ENCODE data around the gene PRSS8. TPM values are rescaled to one million over a fixed set of nuclear protein-coding genes. Genes with fewer than 3 reads are reported as not detected.
A peak's percentile ranks its signal among the peaks of the same experiment; 100 is the strongest.

Gene PRSS8
- total and polyA plus RNA-seq, 5 experiments from 2014 or later: not detected

DNA sequence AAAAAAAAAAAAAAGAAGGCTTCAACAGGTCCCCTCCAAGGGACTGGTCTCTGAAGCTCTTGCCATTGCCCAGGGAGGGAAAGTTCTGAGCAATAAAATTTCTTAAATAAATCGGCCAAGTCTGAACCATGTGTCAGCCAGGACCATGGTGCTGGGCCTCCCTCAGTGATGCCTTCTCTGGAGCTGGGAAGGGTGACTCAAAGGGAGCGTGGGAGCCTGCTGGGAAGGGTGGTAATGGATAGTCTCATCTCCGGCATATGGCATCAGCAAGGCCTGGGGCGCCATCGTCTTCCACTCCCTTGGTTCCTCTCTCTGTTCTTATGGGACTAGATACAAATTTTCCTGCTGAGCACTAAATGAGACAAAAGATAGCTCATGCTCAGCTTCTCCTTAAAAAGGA, 43.2 kb downstream of the PRSS8 start:
- Mint-ChIP-seq H3K27ac (peak overlapping the region in 6 of 10 donors; percentile 11 to 75 (median 50)), H3K9me3 (no peaks in the 10 kb centered on the region), H3K27me3 (no peaks in the 10 kb centered on the region), H3K4me3 (peak overlapping the region in 7 of 10 donors; percentile 11 to 92 (median 57)), H3K4me1 (peaks cover 13 to 36% (median 32%) of the 10 kb centered on the region in 4 donors), H3K36me3 (peaks cover 0 to 15% (median 2%) of the 10 kb centered on the region in 3 donors)
- ATAC-seq (no peak), DNase-seq (no peak)
- POLR2A ChIA-PET: interaction anchor here (0.9 to 4.8 kb wide), 5 partner anchors 18 to 88 kb away, joined by 3 to 26 read pairs (median 5); partner anchors contain the start of genes FUS, KAT8, ZNF646 and ZNF668

DNA sequence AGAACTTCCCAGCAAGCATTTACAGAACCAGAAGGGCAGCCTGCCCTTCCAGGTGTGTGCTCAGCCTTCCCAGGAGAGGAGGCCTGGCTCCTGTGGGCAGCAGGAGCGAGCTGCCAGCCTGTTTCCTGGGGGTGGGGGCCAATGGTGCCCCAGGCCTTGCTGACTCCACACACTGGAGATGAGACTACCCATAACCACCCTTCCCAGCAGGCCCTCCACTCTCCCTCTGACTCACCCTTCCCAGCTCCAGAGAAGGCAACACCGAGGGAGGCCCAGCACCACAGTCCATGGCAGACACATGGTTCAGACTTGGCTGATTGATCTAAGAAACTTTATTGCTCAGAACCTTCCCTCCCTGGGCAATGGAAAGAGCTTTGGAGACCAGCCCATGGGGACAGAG, 45.0 kb downstream of the PRSS8 start:
- no peaks in the 10 kb centered on the region for H3K27me3 Mint-ChIP-seq
- POLR2A ChIA-PET: interaction anchor here (0.6 to 1.1 kb wide), 2 partner anchors 17 to 1284 kb away, joined by 3 to 4 read pairs; partner anchors contain the start of gene ZNF668
- H3K4me3 Mint-ChIP-seq: no peak overlapping the region
- peak overlapping the region in 2 of 10 donors; percentile 34 to 57 for H3K27ac Mint-ChIP-seq
- peaks cover 13 to 30% (median 23%) of the 10 kb centered on the region in 4 donors for H3K4me1 Mint-ChIP-seq
- no peak for DNase-seq
- H3K36me3 Mint-ChIP-seq: peaks cover 0 to 20% (median 2%) of the 10 kb centered on the region in 3 donors
- ATAC-seq: no peak
- H3K9me3 Mint-ChIP-seq: no peaks in the 10 kb centered on the region

DNA sequence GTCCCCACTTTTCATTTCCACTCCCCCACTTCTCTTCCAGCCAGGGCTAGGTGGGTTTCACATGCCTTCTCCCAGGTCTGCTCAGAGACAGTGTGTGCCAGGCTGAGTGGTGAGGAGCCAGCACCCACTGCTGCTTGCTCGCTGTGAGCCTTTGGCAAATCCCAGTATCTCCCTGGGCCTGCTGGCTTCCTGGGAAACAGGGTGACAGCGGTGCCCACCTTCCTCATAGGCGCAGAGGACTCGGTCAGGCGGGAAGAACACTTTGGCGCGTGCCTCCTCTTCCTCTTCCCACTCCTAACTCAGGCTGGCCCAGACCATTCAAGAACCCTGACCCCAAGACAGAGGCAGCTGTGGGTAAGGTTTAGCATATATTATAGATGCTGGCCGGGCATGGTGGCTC, 46.3 kb downstream of the PRSS8 start:
- Mint-ChIP-seq H3K36me3 (peaks cover 0 to 24% (median 2%) of the 10 kb centered on the region in 3 donors), H3K9me3 (no peaks in the 10 kb centered on the region), H3K27ac (peak overlapping the region in 3 of 10 donors; percentile 16 to 82 (median 67)), H3K27me3 (no peaks in the 10 kb centered on the region), H3K4me3 (no peak overlapping the region), H3K4me1 (peaks cover 11 to 24% (median 14%) of the 10 kb centered on the region in 4 donors)
- POLR2A ChIA-PET: no interaction called here
- no peak for DNase-seq
- ATAC-seq: no peak

DNA sequence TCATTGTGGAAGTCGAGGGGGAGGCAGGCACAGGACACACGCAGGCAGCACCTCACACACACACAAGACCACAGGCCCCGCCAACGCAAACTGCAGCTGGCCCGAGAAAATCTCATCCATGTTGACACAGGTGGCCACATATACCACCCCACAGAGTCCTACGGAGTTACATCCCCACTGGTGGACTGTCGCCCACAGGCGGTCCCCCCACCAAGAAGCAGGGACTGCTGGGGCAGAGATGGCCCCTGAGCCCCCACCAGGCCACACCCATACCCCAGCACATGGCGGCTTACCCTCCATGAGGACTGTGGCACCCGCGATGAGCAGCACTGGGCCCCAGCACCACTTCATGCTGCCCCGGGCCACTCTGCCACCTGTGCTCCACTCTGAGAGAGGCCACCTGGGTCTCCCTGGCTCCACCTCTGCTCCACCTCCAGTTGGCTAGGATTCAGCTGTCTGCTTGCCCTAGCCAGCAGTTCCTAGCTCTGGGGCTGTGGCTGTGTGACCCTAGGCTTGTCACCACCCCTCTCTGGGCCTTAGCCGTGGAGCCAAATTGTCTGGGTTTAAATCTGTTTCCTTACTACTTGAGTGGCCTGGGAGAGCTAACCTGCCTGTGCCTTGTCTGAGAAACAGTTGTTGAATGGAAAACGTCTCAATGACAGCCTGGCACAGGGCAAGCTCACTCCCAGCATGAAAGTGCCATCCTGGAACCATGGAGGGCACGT, 46.9 kb downstream of the PRSS8 start, which contains the start of gene PRSS53:
PRSS53 (minus strand) TSS at position 485 of the 725 bp plus-strand sequence; CDS start at position 351, 134 bp downstream.
- H3K36me3 Mint-ChIP-seq: peaks cover 0 to 25% (median 2%) of the 10 kb centered on the region in 3 donors
- POLR2A ChIA-PET: interaction anchor here (1.7 kb wide), 1 partner anchor 15 kb away, joined by 6 read pairs; the partner anchor contains the start of genes ZNF646 and ZNF668
- H3K27ac Mint-ChIP-seq: peak within 1 kb of the TSS in 6 of 10 donors; percentile 15 to 82 (median 59)
- DNase-seq: no peak
- H3K4me3 Mint-ChIP-seq: no peak within 1 kb of the TSS
- peaks cover 5 to 19% (median 8%) of the 10 kb centered on the region in 4 donors for H3K4me1 Mint-ChIP-seq
- no peaks in the 10 kb centered on the region for H3K9me3 Mint-ChIP-seq
- ATAC-seq: no peak
- H3K27me3 Mint-ChIP-seq: no peaks in the 10 kb centered on the region

DNA sequence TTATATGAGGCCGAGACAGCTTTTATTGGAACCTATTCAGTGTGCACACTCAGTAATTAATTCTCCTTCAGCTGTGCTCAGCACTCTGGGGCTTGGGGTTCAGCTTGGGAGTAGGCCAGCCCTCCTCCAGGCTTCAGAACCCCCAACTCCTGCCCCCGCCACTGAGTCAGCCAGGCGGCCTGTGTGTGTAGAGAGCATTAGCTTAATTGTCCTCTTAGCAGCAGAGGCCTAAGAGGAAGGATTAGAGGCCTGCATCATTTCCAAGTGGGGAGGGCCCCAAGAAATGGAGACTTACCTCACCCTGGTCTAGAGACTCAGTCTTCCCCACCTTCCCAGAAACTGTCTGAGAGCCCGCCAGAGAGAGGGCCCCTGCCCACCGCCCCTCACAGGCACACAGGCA, 47.6 kb downstream of the PRSS8 start:
- DNase-seq (no peak), ATAC-seq (no peak)
- Mint-ChIP-seq H3K36me3 (peaks cover 0 to 30% (median 2%) of the 10 kb centered on the region in 3 donors), H3K4me1 (peaks cover 0 to 19% (median 7%) of the 10 kb centered on the region in 4 donors), H3K9me3 (no peaks in the 10 kb centered on the region), H3K27me3 (no peaks in the 10 kb centered on the region), H3K4me3 (no peak overlapping the region), H3K27ac (peak overlapping the region in 2 of 10 donors; percentile 51 to 75)
- POLR2A ChIA-PET: interaction anchor here (1.7 kb wide), 1 partner anchor 15 kb away, joined by 6 read pairs; the partner anchor contains the start of genes ZNF646 and ZNF668

DNA sequence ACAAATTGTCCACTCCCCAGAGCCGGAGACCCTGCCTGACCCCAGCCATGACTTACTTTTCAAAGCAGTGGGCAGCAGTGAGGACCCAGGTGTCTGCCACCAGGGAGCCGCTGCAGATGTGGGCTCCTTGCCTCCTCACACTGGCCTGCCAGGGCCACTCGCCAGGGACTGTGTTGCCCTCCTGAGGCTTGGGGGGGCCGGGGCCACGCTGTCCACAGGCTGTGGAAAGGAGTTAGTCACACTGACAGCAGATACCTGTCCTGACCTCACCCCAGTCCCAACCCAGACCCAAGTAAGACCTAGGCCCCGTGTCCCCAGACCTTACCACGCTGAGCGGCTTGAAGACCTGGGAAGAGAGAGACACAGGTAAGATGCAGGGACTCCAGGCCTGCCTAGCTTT, 48.0 kb downstream of the PRSS8 start:
- Mint-ChIP-seq H3K27me3 (no peaks in the 10 kb centered on the region), H3K27ac (peak overlapping the region in 1 of 10 donors; percentile 3), H3K4me3 (no peak overlapping the region), H3K4me1 (peaks cover 1 to 16% (median 5%) of the 10 kb centered on the region in 4 donors), H3K36me3 (peaks cover 0 to 32% (median under 1%) of the 10 kb centered on the region in 3 donors), H3K9me3 (no peaks in the 10 kb centered on the region)
- ATAC-seq (no peak), DNase-seq (no peak)
- POLR2A ChIA-PET: interaction anchor here (1.7 kb wide), 1 partner anchor 14 kb away, joined by 6 read pairs; the partner anchor contains the start of genes ZNF646 and ZNF668

DNA sequence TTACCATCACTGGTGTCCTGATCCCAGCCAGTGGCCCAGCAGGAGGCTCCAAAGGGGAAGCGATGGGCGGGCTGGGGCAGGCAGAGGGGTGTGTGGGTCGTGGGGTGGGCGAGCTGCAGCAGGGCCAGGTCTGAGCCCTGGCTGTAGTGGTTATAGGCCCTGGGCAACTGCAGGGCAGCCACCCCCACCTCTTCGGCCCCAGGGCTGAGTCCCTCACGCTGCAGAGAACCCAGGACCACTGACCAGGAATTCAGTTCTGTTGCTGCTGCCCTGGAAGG, 49.0 kb downstream of the PRSS8 start:
- H3K27me3 Mint-ChIP-seq: no peaks in the 10 kb centered on the region
- DNase-seq (no peak), ATAC-seq (no peak)
- POLR2A ChIA-PET: no interaction called here
- peaks cover 0 to 37% (median 0%) of the 10 kb centered on the region in 3 donors for H3K36me3 Mint-ChIP-seq
- H3K4me3 Mint-ChIP-seq: no peak overlapping the region
- no peaks in the 10 kb centered on the region for H3K9me3 Mint-ChIP-seq
- no peak overlapping the region for H3K27ac Mint-ChIP-seq
- H3K4me1 Mint-ChIP-seq: peaks cover 5 to 22% (median 10%) of the 10 kb centered on the region in 4 donors

DNA sequence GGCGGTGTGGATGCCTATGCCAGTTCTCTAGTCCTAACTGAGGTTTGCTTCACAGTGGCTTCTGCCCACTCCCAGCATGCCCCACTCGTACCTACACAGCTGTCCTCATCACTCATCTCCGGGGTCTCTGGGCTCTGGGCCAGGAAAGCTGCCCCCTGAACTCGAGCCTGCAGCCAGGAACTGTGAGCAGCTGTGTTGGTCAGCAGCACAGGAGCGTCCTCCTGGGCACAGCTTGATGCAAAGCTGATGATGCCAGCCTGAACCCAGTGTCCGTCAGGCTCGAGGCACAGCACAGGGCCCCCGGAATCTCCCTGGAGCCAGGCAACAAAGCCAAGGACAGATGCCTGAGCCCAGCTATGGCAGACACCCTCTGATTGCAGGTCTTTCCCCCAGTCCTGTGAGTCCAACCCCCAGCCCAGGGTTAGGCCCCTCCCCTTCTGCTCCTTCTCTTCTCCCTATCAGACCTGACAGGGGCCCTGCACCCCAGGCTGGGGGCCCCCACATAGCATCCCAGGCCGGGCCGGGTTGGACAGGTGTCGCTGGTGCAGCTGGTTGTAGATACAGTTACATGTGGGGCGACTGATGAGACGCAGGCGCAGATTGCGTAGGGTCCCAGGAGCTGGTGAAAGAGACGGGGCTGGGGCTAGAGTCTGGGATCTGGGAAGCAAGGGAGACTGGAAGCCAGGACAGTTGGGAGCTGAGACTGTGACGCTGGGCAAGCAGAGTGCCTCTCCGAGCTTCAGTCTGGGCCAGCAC, 49.5 kb downstream of the PRSS8 start:
- ATAC-seq: no peak
- peaks cover 6 to 22% (median 11%) of the 10 kb centered on the region in 4 donors for H3K4me1 Mint-ChIP-seq
- H3K36me3 Mint-ChIP-seq: peaks cover 0 to 37% (median 0%) of the 10 kb centered on the region in 3 donors
- DNase-seq: no peak
- H3K27ac Mint-ChIP-seq: peak overlapping the region in 4 of 10 donors; percentile 24 to 64 (median 54)
- no peaks in the 10 kb centered on the region for H3K9me3 Mint-ChIP-seq
- no peak overlapping the region for H3K4me3 Mint-ChIP-seq
- POLR2A ChIA-PET: interaction anchor here (0.6 kb wide), 1 partner anchor 17 kb away, joined by 3 read pairs; no protein-coding TSS in a partner anchor
- H3K27me3 Mint-ChIP-seq: no peaks in the 10 kb centered on the region

DNA sequence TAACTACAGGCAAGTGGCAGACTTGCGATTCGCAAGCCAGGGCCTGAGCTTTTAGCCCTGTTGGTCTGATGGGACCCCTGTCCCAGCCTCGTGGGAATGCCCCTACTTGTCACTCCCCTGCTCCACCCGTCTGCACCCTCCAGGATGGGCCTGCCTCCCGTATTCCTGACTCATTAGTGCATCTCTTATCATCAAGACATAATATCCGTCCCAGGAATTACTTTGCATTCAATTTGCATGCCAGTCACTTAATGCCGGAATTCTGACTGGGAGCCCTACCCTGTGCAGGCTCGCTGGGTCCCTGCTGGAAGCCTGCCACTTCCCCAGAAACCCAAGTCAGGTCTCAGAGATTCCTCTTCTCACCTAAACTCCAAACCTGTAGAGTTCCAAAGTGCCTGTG, 50.1 kb downstream of the PRSS8 start:
- H3K27ac Mint-ChIP-seq: peak overlapping the region in 4 of 10 donors; percentile 4 to 69 (median 34)
- no peak for ATAC-seq
- POLR2A ChIA-PET: interaction anchor here (0.6 kb wide), 1 partner anchor 16 kb away, joined by 3 read pairs; no protein-coding TSS in a partner anchor

DNA sequence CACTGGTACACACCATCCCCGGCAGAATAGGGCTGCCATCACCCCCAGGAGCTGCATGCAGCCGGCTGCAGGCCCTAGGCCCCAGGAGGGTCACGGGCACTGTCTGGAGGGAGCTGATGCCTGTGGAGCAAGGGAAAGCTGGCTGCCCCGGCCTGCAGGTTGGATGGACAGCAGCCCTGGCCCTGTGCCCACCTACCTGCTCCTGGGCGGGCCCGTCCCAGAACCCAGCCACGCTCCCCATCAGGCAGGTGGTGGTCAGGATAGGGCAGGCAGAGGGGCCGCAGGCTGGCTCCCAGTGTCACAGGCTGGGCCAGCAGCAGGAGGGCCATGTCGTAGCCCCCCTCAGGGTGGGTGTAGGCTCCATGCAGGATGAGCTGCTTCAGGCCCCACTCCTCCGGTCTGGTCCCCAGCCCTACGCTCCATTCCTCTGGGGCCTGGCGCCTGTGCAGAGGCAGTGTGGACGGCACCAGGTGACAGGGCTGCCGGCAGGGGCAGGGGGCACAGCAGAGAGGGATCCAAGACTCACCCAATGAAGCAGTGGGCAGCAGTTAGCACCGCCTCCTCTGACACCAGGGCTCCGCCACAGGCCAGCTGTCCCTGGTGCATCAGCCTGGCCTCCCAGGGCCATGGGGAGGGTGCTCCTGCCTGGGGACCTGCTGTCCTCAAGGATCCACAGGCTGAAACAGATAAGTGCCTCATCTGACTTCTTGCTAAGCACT, 50.8 kb downstream of the PRSS8 start:
- Mint-ChIP-seq H3K27me3 (no peaks in the 10 kb centered on the region), H3K9me3 (no peaks in the 10 kb centered on the region), H3K36me3 (peaks cover 0 to 37% (median 0%) of the 10 kb centered on the region in 3 donors), H3K4me3 (no peak overlapping the region), H3K27ac (no peak overlapping the region), H3K4me1 (peaks cover 9 to 27% (median 17%) of the 10 kb centered on the region in 4 donors)
- DNase-seq: no peak
- POLR2A ChIA-PET: interaction anchor here (0.6 kb wide), 1 partner anchor 11 kb away, joined by 3 read pairs; no protein-coding TSS in a partner anchor
- ATAC-seq: no peak

More for the DNA sequence above, 50.1 kb downstream of the PRSS8 start:
- no peaks in the 10 kb centered on the region for H3K27me3 Mint-ChIP-seq
- peaks cover 9 to 25% (median 13%) of the 10 kb centered on the region in 4 donors for H3K4me1 Mint-ChIP-seq
- H3K9me3 Mint-ChIP-seq: no peaks in the 10 kb centered on the region
- H3K36me3 Mint-ChIP-seq: peaks cover 0 to 35% (median 0%) of the 10 kb centered on the region in 3 donors
- no peak overlapping the region for H3K4me3 Mint-ChIP-seq
- no peak for DNase-seq

DNA sequence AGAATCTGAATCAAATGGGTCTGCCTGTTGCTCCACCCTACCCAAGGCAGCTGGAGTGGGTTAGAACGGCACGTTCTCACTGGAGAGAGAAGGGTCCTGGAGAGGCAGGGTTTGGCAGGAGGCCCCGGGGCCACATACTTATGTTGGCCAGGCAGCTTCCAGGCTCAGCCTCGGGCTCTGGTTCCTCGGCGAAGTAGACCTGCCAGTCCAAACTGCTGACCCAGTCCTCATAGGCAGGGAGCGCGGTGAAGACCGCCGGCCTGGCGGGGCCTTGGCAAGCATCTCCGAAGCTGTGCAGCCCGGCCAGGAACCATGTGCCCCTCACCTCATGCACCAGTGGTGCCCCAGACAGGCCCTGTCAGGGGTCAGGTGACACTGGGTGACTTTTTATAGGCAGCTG, 51.5 kb downstream of the PRSS8 start:
- H3K27ac Mint-ChIP-seq: peak overlapping the region in 1 of 10 donors; percentile 33

DNA sequence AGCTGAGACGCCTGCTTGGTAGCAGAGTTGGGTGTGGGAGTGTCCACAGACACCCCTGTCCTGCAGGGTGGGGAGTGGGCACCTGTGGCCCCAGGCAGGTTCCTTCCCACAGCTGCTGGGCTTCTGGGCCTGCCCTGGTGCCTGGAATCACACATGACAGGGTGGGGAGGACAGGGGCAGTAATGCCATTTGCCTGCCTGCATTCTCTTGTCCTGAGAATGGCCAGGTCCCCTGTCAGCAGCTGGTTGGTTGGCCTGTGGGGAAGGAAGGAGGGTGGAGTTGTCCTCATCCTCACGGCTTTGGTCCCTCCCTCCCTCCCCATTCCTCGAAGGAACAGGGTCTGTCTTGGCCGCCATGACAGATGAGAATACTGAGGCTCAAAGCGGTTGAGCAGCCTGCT, 52.0 kb downstream of the PRSS8 start:
- Mint-ChIP-seq H3K27ac (peak overlapping the region in 2 of 10 donors; percentile 33 to 37), H3K27me3 (no peaks in the 10 kb centered on the region), H3K36me3 (peaks cover 0 to 46% (median 0%) of the 10 kb centered on the region in 3 donors), H3K4me3 (peak overlapping the region in 1 of 10 donors; percentile 4), H3K9me3 (no peaks in the 10 kb centered on the region), H3K4me1 (peaks cover 11 to 31% (median 24%) of the 10 kb centered on the region in 4 donors)
- DNase-seq (no peak), ATAC-seq (no peak)
- POLR2A ChIA-PET: no interaction called here

More for the DNA sequence above, 51.5 kb downstream of the PRSS8 start:
- Mint-ChIP-seq H3K4me1 (peaks cover 11 to 30% (median 23%) of the 10 kb centered on the region in 4 donors), H3K36me3 (peaks cover 0 to 41% (median 0%) of the 10 kb centered on the region in 3 donors), H3K9me3 (no peaks in the 10 kb centered on the region), H3K27me3 (no peaks in the 10 kb centered on the region), H3K4me3 (peak overlapping the region in 1 of 10 donors; percentile 4)
- POLR2A ChIA-PET: interaction anchor here (0.6 kb wide), 1 partner anchor 12 kb away, joined by 3 read pairs; no protein-coding TSS in a partner anchor
- ATAC-seq (no peak), DNase-seq (no peak)
